A549 (cell line): ENCODE data around the gene POLR2I.
A peak's percentile ranks its signal among the peaks of the same experiment; 100 is the strongest.

Experiments used
- BHLHE40 ChIP-seq: IDR thresholded peaks from 2 replicates; pipeline ENCODE4 v1.6.1; 2012; ENCODE audit warnings: low read depth, low read length, inconsistent platforms
- CHD4 ChIP-seq: fragments of 200-600 bp; sonication (generic); IDR thresholded peaks from 2 replicates; pipeline ENCODE4 v1.6.1; 2016; ENCODE audit warnings: antibody characterized with exemption, mild to moderate bottlenecking, borderline replicate concordance
- CTCF ChIP-seq: fragments of >200 bp; sonication (Bioruptor Twin); formaldehyde crosslinking; IDR thresholded peaks from 3 replicates; pipeline ENCODE4 v1.5.1; 2016
- EP300 ChIP-seq, 2 experiments: fragments of >200 bp; sonication (Bioruptor Twin); formaldehyde crosslinking; IDR thresholded peaks; 2 replicates in 1 of 2; 3 replicates in 1 of 2; pipeline ENCODE4 v1.6.1; 2016 to 2017
- MAX ChIP-seq: IDR thresholded peaks from 2 replicates; pipeline ENCODE4 v1.6.1; 2012
- MYC ChIP-seq: IDR thresholded peaks from 2 replicates; pipeline ENCODE4 v1.6.1; 2012; ENCODE audit warnings: mild to moderate bottlenecking, inconsistent platforms, low read length, improper control_type of control experiment, borderline replicate concordance
- NFE2L2 ChIP-seq: fragments of 150-350 bp; conservative IDR thresholded peaks from 2 replicates; pipeline ENCODE4 v1.6.1; 2014; ENCODE audit warnings: low read length
- POLR2A ChIP-seq: IDR thresholded peaks from 2 replicates; pipeline ENCODE4 v1.6.1; 2012; ENCODE audit warnings: mild to moderate bottlenecking, low read length
- RAD21 ChIP-seq, 2 experiments: fragments of >200 bp in 1 of 2; sonication (Bioruptor Twin) in 1 of 2; formaldehyde crosslinking in 1 of 2; IDR thresholded peaks in 1 of 2; conservative IDR thresholded peaks in 1 of 2; 2 replicates in 1 of 2; 3 replicates in 1 of 2; pipeline ENCODE4 v1.6.1; 2012 to 2018; ENCODE audit warnings: inconsistent platforms in 1 of 2
- REST ChIP-seq: fragments of 200-600 bp; sonication (generic); IDR thresholded peaks from 2 replicates; pipeline ENCODE4 v1.6.1; 2016; ENCODE audit warnings: antibody characterized with exemption, mild to moderate bottlenecking, moderate library complexity
- ZFP36 ChIP-seq: fragments of 450-650 bp; IDR thresholded peaks from 2 replicates; pipeline ENCODE4 v1.6.1; 2014; ENCODE audit warnings: borderline replicate concordance; ENCODE audit not compliant: partially characterized antibody
- ZSCAN20 ChIP-seq: fragments of 250-450 bp; sonication (Bioruptor Pico); IDR thresholded peaks from 2 replicates; pipeline ENCODE4 v1.8.0; 2022; ENCODE audit warnings: mild to moderate bottlenecking, moderate library complexity

- no peak for TF ChIP-seq CTCF
- TF ChIP-seq CHD4: peak; percentile 28; the same call in 1 of the 2 replicates
- TF ChIP-seq EP300 (IDR thresholded peaks at IDR 0.05): no peak
- TF ChIP-seq ZFP36: no peak
- no peak for TF ChIP-seq ZSCAN20 (CRISPR knock-in tag)
- TF ChIP-seq BHLHE40: no peak
- TF ChIP-seq POLR2A: no peak
- no peak for TF ChIP-seq MYC
- no peak for TF ChIP-seq NFE2L2
- TF ChIP-seq RAD21 (conservative IDR thresholded peaks at IDR 0.05 in 1 of 2, IDR thresholded peaks at IDR 0.05 in 1 of 2): 0 out of 5 replicates have a peak, but pooled peaks of 1 of the 2 experiments have one; percentile 3
- no peak for TF ChIP-seq MAX
- TF ChIP-seq REST: no peak
Measured at GRCh38 chr19:36139120-36139472, 24.4 kb upstream of the POLR2I start.
